Fibroblast of skin of back (primary cell): ENCODE results near the gene SOWAHB. TPM values are rescaled to one million over a fixed set of nuclear protein-coding genes. Genes with fewer than 3 reads are reported as not detected.
A peak's percentile ranks its signal among the peaks of the same experiment; 100 is the strongest.

Source experiments
- DNase-seq: peaks from one replicate; pipeline ENCODE4 v3.0.0-alpha.2; 2013
- polyA plus RNA-seq, 2 experiments: library from polyadenylated mRNA; unstranded; fragments of 120-200 nt; gene quantifications; one replicate each; pipeline ENCODE4 v1.2.1, GENCODE V29; 2013; ENCODE audit not compliant: insufficient read length in 2 of 2

SOWAHB gene
- polyA plus RNA-seq (2013, experiment 1 of 2; ENCODE audit: insufficient read length): 0.08 TPM
- polyA plus RNA-seq (2013, experiment 2 of 2; ENCODE audit: insufficient read length): 0.28 TPM

GRCh38 chr4:76897536-76898384, at the start of gene SOWAHB:
TSS of gene SOWAHB (minus strand) at chr4:76898144. CDS start at chr4:76897849, 295 bp downstream.
- no peak for DNase-seq

DNA sequence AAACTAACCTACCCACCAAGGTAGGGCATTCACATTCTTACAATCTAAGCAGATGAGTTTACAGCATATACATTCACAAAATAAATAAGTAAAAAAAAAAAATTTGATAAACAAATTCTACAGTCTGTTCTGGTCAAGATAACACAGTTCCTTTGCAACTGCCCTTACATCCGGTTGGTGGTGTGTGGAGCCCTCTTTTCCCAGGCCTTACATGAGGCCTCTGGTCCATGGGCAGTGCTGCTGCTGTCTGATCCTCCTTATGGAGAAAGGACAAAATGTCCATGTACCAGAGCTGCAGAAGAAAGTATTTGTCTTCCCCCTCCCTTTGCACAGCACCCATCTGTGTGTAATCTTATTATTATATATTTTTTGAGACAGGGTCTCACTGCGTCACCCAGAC, 49.4 kb upstream of the SOWAHB start:
- peak; percentile 49 for DNase-seq

- DNase-seq: no peak
Measured at GRCh38 chr4:76943790-76944189, 45.8 kb upstream of the SOWAHB start.

DNA sequence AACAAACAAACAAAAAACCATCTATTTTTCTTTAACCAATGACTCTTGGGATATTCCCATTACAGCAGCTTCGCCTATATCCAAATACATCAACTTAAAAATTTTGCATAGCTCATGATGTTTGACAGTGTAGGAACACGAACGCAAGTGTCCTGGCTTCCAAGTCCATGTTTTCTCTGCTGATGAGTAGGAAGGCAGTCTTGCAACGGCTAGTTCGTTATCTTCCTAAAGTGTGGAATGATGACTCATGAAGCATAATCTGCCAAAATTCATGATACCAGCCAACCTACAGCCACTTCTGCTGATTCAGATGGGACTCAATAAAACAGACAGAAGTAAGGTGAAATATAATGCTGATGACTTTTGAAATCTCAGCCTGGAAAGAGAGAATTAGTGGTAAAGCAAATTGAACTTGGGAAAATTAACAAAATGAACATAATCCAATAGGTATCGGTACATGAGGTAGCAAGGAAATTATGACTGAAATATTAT, 45.2 kb upstream of the SOWAHB start:
- peak; percentile 42 for DNase-seq

GRCh38 chr4:76939184-76939583, 41.2 kb upstream of the SOWAHB start:
- no peak for DNase-seq

DNA sequence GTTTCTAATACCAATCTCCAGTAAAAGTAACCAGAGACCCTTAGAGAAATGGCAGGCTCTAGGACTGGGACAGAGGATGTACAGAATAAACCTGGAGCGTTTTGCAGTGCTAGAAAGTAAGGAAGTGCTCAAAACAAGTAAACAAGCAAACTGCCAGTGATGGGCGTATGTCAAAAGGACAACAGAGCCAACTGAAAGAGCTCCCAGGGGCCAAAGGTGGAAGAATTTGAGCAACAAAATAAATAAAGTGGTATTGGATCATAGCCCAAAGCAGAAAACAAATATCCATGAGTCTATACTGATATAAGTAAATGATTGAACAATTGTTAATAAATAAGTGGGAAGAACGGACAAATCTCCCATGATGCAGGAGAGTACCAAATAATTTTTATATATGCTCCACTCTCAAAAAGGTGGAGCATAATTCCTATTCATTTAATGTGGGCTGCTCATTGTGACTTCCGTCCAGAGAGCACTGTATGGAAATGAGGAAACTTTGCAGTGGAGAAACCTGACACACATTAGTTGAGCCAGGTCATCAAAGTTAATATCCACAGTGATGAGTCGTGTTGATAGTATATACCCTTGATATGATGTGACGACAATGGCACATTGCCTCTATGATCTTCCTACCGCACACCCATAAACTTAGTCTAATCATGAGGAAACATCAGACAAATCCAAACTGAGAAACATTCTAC, 33.8 kb upstream of the SOWAHB start:
- no peak for DNase-seq

DNA sequence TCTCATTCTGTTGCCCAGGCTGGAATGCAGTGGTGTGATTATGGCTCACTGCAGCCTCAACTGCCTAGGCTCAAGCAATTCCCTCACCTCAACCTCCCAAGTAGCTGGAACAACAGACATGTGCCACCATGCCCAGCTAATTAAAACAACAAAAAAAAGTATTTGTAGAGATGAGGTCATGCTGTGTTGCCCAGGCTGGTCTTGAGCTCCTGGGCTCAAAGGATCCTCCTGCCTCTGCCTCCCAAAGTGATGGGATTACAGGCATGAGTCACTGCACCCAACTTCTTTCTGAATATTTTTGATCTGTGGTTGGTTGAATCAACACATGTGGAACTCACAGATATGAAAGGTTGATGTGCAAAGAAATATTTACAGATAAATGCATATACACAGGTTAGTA, 33.1 kb upstream of the SOWAHB start:
- DNase-seq: peak; percentile 77

DNA sequence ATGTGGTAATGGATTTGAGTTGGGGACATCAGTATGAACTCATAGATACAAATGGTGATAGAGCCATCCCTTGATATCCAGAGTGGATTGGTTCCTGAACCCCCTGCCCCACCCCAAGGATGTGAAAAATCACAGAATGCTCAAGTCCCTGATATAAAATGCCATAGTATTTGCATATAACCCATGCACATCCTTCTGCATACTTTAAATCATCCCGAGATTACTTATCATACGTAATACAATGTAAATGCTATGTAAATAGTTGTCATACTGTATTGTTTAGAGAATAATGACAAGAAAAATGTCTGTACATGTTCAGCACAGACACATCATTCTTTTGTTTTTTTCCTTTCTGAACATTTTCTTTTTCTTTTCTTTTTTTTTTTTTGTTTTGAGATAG, 32.7 kb upstream of the SOWAHB start:
- peak; percentile 22 for DNase-seq

DNA sequence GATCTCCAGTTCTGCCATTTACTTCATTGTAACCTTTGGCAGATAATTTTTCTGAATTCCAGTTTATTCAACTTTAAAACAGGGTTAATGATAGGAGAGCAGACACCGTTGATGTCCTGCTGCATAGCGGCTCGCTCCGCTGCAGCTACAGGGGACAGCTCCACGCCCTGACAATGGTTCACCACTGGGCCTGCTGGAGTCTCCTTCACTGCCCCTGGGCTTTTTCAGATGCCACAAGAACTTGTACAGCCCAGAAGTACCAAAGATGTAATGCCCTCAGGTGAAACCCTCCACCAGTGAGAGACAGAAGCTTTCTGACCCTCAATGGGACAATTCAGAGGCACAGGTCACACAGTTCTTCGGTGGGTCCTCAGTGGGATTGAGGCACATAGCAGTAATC, 28.9 kb upstream of the SOWAHB start:
- DNase-seq: no peak

- DNase-seq: no peak
Measured at GRCh38 chr4:76923619-76924357, 25.8 kb upstream of the SOWAHB start.

GRCh38 chr4:76920715-76921114, 22.8 kb upstream of the SOWAHB start:
- no peak for DNase-seq

GRCh38 chr4:76909711-76910110, 11.8 kb upstream of the SOWAHB start:
- DNase-seq: no peak

DNA sequence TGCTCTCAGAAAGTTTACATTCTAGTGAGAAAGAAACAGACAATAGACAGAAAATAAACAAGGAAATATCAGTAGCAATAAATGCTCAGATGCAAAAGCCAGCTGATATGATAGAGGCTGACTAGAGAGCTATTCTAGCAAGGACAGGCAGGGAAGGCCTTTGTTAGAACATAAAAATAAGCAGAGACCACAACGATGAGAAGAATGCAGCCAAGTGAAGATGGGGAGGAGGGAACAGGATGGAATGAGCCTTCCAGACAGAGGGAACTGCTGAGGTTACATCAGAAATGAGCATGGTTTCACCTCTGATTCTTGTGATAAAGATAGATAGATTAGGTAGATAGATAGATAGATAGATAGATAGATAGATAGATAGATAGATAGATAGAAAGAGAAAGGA, 7.6 kb upstream of the SOWAHB start:
- DNase-seq: peak; percentile 91

GRCh38 chr4:76904646-76905190, 6.8 kb upstream of the SOWAHB start:
- no peak for DNase-seq

DNA sequence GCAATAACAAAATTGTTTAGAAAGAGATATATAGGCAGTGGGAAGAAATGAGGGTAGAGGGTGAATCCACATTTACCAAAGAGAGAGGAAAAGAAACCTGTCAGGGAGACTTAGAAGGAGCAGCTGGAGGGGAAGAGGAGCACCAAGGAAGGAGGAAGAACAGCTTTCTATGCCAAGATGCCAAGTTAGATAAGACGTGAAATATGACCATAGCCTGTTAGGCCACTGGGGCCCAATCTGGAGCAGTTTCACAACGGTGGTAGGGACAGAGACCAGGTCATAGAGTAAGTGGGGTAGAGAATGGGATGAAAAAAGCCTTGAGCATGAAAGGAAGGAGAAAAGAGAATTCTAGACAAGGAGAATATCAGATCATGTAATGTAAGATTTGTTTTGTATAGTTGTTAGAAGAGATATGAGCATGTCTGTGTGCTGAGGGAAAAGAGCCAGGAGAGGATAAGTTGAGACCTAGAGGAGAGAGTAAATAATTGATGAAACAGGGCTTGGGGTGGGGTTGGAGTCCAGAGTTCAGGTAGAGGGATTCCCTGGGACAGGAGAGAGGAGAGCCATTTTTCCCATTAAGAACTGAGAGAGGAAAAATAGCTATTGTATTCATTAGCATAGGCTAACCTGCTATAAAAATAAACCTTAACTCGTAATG, 4.4 kb upstream of the SOWAHB start:
- no peak for DNase-seq

- peak; percentile 63 for DNase-seq
Measured at GRCh38 chr4:76898949-76899645, 1.2 kb upstream of the SOWAHB start.

- no peak for DNase-seq
Measured at GRCh38 chr4:76898385-76898692, 395 bp upstream of the SOWAHB start.

DNA sequence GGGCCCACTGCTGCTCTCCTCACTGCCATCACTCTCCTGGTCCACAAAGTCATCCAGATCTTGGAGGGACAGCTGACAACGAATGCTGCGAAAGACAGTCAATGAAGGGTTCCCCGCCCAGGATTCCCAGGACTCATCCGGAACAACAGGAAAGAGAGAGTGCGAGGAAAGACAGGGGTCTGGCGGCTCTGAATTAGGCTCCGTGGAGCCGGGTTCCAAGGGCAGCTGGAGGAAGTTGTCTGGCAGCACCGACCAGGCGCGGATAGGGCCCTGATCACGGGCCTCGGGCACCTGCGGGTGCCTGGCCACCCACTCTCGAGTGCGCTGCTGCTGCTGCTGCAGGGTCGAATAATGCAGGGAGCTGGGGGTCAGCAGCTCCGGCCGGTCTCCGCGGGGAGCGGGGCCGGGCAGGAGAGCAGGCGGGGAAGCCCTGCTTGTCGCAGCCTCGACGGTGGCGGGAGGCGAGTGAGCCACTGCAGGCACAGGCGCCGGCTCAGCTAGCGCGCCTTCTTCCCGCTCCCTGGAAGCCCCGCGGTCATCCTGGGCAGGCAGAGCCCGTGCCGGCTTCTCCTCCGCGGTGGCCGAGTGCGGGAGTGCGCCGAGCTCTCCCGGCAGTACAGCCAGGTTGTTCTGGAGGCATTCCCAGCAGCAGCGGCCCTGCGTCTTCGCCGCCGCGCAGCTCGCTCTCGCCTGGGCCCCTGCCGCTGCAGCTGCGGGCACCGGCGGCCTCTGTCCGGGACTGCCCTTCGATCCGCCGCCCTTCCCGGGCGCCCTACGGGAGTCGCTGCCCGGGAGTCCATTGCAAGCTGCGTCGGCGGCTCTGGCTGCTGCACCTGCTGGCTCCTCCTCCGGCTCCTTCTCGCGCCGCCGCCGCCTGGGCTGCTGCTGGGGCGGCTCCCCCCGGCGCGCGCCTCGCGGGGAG, 1.1 kb downstream of the SOWAHB start:
- no peak for DNase-seq

DNA sequence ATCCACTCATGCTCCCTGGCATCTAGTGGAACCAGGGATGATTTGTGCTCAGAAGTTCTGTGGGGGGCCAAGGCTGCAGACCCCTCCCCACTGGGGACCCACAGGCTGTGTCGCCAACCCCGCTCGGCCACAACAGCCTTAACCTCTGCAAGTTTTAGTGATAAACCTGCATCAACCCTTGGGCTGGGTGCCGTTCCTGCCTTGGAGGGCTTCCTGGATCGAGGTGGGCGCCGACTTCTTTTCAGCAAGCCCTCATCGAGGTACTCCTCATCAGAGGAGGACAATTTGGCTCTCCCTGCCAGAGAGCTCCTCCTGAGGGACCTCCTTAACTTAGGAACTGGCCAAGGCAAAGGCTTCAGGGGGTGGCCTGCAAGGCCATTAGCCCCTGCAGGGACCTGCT, 1.9 kb downstream of the SOWAHB start:
- no peak for DNase-seq

DNA sequence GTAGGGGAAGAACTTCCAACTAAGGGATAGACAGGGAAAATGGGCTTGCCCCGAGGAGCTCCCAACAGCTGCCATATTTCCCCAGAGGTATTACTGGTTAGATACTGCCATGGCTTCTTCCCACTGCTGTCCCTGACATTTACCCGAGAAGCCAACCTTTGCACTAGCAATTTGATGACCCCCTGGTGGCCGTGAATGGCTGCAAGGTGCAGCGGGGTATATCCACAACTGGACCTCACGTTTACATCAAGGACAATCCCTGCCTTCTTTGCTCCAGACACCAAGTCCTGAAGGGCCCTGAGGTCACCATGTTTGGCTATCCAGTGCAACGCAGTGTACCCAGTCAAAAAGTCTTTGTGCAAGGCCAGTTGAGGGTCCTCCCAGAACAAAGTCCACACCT, 2.3 kb downstream of the SOWAHB start:
- no peak for DNase-seq
